Mucosa of descending colon (tissue), 3 donors: Measurements from ENCODE around the gene FITM2. TPM values are rescaled to one million over a fixed set of nuclear protein-coding genes. Genes with fewer than 3 reads are reported as not detected.

Experiments
- ATAC-seq: fragments of 200-7000 bp; cut with Tn5 transposase; one replicate; pipeline ENCODE4 v1.9.1; 2020; ENCODE audit warnings: mild to moderate bottlenecking, moderate library complexity
- DNase-seq, 3 donors: peaks; one replicate each; pipeline ENCODE4 v3.0.0-alpha.2; 2020
- H3K36me3 ChIP-seq: fragments of 200-600 bp; one replicate; pipeline ENCODE4 v1.8.0; 2021; ENCODE audit warnings: low read depth, mild to moderate bottlenecking
- H3K4me1 ChIP-seq: fragments of 200-600 bp; one replicate; pipeline ENCODE4 v1.8.0; 2021; ENCODE audit warnings: low read depth, mild to moderate bottlenecking
- H3K4me3 ChIP-seq: fragments of 200-600 bp; one replicate; pipeline ENCODE4 v1.8.0; 2021; ENCODE audit warnings: mild to moderate bottlenecking
- H3K9me3 ChIP-seq: fragments of 200-600 bp; one replicate; pipeline ENCODE4 v1.8.0; 2021; ENCODE audit warnings: mild to moderate bottlenecking
- intact Hi-C, 2 donors: fragments of 100-400 bp; cut with DNase I in 1 of 2; cut with micrococcal nuclease in 1 of 2; formaldehyde crosslinking; loops; one replicate each; pipeline versions ENCODE4 v1.11.0 to v1.11.1; 2022; cut with DNase I, micrococcal nuclease
- total RNA-seq, 3 donors: library from RNA; stranded (reverse); fragmentation: NEBNext Ultra II Directional in 2 of 3; extraction: Animal tissue kit (Norgen Biotek cat#: 25700) in 2 of 3; gene quantifications; one replicate each; pipeline versions ENCODE4 v1.2.1 to v1.2.4, GENCODE V29; 2021 to 2023
- TF ChIP-seq, protein P1 (sequence below): fragments of 200-600 bp; IDR thresholded peaks from one replicate; pipeline ENCODE4 v1.8.0; 2022; ENCODE audit warnings: antibody characterized with exemption, mild to moderate bottlenecking
- donor health status: DM: no; HTN: no; CAD: no; lungs with moderate emphysema.
- donor health status: DM: no; HTN: no; CAD: no.
- donor health status: DM: no; HTN: yes; CAD: no.

The FITM2 gene
- total RNA-seq, 3 donors from 2014 or later = 10.9 to 12.6 (median 10.9) TPM

DNA sequence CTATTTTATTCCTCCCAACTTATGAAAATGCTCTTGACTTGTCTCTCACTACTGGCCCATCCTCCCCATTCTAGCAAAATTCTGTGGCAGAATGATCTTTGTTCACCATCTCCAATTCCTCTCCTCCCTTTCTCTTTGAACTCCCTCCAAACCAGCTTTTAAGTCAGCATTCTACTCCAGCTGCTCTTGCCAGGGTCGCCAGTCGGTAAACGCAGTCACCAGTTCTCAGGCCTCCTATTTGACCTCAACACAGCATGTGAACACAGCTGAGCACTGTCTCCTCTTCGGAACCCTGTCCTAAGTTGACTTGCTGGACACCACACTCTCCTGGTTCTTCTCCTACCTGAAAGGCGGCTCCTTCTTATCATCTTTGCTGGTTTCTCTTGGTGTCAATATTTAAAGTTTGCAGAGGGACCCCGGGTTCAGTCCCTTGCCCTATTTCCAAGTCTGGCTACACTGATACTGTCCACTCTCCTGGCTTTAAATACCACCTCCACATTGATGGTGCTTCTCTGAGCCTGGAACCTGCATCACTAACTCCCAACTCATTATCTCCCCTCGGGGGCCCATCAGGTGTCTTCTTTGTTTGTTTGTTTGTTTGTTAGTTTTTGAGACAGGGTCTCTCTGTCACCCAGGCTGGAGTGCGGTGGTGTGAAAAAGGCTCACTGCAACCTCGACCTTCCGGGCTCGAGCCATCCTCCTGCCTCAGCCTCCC, 36.5 kb downstream of the FITM2 start:
- TF ChIP-seq, protein P1, sequence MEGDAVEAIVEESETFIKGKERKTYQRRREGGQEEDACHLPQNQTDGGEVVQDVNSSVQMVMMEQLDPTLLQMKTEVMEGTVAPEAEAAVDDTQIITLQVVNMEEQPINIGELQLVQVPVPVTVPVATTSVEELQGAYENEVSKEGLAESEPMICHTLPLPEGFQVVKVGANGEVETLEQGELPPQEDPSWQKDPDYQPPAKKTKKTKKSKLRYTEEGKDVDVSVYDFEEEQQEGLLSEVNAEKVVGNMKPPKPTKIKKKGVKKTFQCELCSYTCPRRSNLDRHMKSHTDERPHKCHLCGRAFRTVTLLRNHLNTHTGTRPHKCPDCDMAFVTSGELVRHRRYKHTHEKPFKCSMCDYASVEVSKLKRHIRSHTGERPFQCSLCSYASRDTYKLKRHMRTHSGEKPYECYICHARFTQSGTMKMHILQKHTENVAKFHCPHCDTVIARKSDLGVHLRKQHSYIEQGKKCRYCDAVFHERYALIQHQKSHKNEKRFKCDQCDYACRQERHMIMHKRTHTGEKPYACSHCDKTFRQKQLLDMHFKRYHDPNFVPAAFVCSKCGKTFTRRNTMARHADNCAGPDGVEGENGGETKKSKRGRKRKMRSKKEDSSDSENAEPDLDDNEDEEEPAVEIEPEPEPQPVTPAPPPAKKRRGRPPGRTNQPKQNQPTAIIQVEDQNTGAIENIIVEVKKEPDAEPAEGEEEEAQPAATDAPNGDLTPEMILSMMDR = no peak

DNA sequence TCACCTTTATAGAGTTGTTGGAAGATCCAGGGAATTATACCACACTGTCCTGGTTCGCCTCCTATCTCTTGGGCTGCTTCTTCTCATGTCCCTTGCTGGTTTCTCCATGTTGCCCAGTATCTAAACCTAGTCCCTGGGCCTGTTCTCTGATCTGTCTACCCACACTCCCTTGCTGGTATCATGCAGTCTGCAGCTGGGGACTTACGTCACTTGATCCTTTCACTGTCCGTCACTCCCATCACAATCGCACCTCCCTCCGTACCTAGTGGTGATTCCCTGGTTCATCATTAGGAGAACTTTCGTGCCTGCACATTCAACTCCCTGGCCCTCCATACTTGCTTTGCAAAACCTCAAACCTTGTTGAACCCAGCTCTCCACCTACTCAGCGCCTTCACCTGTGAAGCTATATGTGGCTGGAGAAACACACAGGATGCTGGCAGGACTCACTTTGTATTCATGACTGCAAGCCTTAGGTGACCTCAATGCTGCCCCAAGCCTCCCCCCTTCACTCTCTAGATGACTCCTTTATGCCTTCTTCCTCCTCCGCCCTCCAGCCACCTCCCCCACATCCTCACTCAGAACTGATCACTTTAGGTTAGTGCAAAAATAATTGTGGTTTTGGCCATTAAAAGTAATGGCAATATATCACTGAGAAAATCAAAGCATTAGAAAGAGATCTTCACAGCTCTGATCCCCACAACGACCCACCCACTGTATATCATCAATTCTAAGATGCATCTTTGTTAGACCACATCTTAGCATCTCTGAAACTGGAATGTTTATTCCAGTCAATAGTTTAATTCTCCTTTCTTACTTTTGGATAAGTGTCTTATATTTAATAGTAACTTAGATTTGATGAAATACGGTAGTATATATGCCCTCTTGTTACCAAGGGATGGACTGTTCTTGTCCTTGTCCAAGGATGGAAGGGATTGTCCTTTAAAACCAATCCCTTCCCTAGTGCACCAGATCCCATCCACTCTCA, 37.5 kb downstream of the FITM2 start:
- TF ChIP-seq, protein P1 = no peak
- ATAC-seq = no peak
- DNase-seq = no peak
- no peaks in the 10 kb centered on the region for H3K9me3 ChIP-seq
- no peaks in the 10 kb centered on the region for H3K4me1 ChIP-seq
- no peaks in the 10 kb centered on the region for H3K36me3 ChIP-seq
- H3K4me3 ChIP-seq = no peak overlapping the region
- intact Hi-C loops = no loop called here

More for the DNA sequence above, 36.5 kb downstream of the FITM2 start:
- intact Hi-C loops = no loop called here
- Histone ChIP-seq H3K9me3 (no peaks in the 10 kb centered on the region), H3K4me3 (no peak overlapping the region), H3K4me1 (no peaks in the 10 kb centered on the region), H3K36me3 (no peaks in the 10 kb centered on the region)
- ATAC-seq (no peak), DNase-seq (no peak)

DNA sequence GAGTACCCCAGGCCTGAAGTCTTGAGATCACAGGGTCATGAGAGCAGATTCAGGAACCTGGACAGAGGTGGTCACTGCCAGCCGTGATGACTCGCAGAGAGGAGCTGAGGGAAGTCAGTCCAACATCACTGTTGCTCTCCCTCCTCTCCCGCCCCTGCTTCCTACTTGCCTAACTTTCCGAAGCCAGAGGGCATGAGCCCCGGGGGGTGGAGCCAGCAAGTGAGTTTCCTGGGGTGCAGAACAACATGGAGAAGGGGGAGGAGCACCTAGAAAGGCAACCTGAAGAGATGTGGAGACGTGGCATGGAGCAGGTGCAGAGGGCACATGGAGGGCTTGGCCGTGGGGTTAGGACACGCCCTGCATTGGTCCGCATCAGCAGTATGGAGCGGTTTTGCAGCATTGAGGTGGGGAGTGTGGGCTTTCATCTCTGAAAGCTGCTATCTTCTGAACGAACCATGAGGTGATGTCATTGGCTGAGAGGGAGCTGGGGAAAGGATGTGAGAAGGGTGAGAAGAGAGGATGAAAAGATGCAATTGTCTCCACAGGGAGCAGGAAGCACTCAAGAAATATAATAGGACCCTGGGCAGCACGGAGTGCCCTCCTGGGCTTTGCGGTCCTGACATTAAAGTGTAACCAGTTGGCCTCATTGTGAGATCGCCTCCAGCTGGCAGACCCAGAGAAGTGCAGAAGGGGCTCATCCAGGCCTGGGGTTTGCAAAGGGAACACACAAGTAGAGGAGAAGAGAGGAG, 38.9 kb downstream of the FITM2 start:
- H3K4me1 ChIP-seq = no peaks in the 10 kb centered on the region
- H3K9me3 ChIP-seq = no peaks in the 10 kb centered on the region
- ATAC-seq = no peak
- H3K36me3 ChIP-seq = no peaks in the 10 kb centered on the region
- H3K4me3 ChIP-seq = no peak overlapping the region
- intact Hi-C loops = no loop called here
- TF ChIP-seq, protein P1 = no peak
- no peak for DNase-seq

DNA sequence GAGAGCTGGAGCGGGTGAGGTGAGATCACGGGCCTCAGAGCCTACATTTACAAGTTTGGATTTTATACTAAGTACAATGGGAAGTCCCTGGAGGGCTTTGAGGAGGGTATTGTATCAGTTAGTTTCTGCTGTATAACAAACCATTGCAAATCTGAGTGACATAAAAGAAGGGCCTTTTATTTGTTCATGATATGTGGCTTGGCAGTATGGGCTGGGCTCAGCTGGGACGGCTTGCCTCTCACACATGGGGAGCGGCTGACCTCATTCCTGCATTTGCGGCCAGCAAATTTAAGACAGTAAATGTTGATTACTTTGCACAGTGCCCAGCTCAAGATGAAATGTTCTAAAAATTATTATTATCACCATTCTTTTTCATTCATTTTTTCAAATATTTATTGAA, 42.2 kb downstream of the FITM2 start:
- Histone ChIP-seq H3K9me3 (no peaks in the 10 kb centered on the region), H3K36me3 (no peaks in the 10 kb centered on the region), H3K4me1 (no peaks in the 10 kb centered on the region), H3K4me3 (no peak overlapping the region)
- DNase-seq (no peak), ATAC-seq (no peak)
- TF ChIP-seq, protein P1 = no peak
- intact Hi-C loops = no loop called here

DNA sequence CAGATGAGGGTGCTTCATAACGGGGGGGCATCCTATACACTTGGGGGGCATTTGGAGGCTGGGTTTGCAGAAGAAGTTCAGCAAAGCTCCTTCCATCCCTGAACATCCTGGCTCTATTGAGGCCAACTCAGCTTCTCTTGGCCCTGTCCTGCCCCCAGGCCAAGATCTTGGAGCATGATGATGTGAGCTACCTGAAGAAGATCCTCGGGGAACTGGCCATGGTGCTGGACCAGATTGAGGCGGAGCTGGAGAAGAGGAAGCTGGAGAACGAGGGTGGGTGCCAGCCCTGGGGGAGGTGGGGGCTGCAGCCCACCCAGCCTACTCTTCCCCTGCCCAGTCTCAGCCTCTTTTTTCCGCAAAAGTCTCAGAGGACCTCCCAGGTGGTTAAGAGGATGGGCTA, 46.7 kb downstream of the FITM2 start:
- no peaks in the 10 kb centered on the region for H3K4me1 ChIP-seq
- ATAC-seq (no peak), DNase-seq (no peak)
- no peak overlapping the region for H3K4me3 ChIP-seq
- no peaks in the 10 kb centered on the region for H3K9me3 ChIP-seq
- H3K36me3 ChIP-seq = no peaks in the 10 kb centered on the region
- TF ChIP-seq, protein P1 = no peak
- intact Hi-C loops = no loop called here
